Measurements from ENCODE around the gene FAM50A.

- no peak for TF ChIP-seq POLR2A (IDR thresholded peaks at IDR 0.05; ENCODE audit: low read length)
- no peak for TF ChIP-seq GATA1 (IDR thresholded peaks at IDR 0.05; ENCODE audit: low read depth, low read length)
These were observed 23.6 kb downstream of the FAM50A start for GRCh38 chrX:154467556-154467955.
